Measurements from ENCODE around the gene STK31.

GRCh38 chr7:23672033-23672432 is 38.0 kb upstream of the STK31 start:
- TF ChIP-seq, protein P1, sequence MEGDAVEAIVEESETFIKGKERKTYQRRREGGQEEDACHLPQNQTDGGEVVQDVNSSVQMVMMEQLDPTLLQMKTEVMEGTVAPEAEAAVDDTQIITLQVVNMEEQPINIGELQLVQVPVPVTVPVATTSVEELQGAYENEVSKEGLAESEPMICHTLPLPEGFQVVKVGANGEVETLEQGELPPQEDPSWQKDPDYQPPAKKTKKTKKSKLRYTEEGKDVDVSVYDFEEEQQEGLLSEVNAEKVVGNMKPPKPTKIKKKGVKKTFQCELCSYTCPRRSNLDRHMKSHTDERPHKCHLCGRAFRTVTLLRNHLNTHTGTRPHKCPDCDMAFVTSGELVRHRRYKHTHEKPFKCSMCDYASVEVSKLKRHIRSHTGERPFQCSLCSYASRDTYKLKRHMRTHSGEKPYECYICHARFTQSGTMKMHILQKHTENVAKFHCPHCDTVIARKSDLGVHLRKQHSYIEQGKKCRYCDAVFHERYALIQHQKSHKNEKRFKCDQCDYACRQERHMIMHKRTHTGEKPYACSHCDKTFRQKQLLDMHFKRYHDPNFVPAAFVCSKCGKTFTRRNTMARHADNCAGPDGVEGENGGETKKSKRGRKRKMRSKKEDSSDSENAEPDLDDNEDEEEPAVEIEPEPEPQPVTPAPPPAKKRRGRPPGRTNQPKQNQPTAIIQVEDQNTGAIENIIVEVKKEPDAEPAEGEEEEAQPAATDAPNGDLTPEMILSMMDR (IDR thresholded peaks at IDR 0.05; ENCODE audit: poor library complexity), result no peak
- no peak for TF ChIP-seq EZH2 (IDR thresholded peaks at IDR 0.05; ENCODE audit: borderline replicate concordance)
- no peak for TF ChIP-seq EZH2phosphoT487 (IDR thresholded peaks at IDR 0.05; ENCODE audit: low read depth, severe bottlenecking, unreplicated experiment)
